Activated CD8-positive, alpha-beta memory T cell treated with anti-CD3 and anti-CD28 coated beads, Interleukin-2, amount 50 U/mL, for 1 hour (primary cell): ENCODE data around the gene AIFM3.
"Not testable (repeated sequence)": the region's sequence is repeated elsewhere in the genome, so short reads cannot be mapped to it uniquely, and the experiment has no call there.

ENCODE experiments used
- DNase-seq: peaks from one replicate; pipeline ENCODE4 v3.0.0-alpha.2; 2020; ENCODE audit errors: extremely low read depth

The AIFM3 gene

DNA sequence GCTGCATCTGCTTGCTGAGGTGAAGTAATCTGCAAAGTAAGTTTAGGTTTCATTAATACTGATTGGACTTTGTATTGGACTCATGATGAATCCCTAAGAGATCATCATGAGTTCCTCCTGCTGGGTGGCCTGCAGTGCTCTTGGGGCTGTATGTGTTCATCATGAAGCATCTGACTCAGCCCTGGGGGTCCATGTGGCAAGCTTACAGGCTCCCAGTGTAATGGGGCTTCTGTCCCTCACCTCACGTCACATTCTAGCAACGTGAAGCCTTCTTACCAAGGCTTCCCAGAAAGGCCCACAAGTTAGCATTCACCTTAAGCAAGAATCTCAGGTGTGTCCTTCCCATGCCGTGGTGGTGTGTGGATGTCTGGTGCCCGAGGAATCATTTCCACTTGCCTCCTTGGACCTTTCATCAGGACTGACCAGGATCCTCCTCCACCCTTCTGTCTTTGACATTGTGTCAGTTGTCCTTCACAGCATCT lies 26.1 kb upstream of the AIFM3 start:
- DNase-seq = no peak

DNA sequence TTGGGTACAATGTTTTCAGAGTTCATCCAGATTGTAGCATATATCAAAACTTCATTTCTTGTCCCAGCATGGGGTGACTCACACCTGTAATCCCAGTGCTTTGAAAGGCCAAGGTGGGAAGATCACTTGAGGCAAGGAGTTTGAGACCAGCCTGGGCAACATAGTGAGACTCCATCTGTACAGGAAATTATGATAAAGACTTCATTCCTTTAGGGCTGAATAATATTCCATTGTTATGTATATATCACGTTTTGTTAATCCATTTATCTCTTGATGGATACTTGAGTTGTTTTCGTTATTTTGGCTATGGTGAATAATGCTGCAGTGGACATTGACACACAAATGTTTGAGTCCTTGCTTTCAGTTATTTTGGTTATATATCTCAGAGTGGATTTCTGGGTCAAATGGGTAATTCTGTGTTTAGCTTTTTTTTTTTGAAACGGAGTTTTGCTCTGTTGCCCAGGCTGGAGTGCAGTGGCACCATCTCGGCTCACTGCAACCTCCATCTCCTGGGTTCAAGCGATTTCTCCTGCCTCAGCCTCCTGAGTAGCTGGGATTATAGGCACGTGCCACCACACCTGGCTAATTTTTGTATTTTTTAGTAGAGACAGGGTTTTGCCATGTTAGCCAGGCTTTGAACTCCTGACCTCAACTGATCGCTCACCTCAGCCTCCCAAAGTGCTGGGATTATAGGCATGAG lies 24.7 kb upstream of the AIFM3 start:
- not testable (repeated sequence) for DNase-seq

DNA sequence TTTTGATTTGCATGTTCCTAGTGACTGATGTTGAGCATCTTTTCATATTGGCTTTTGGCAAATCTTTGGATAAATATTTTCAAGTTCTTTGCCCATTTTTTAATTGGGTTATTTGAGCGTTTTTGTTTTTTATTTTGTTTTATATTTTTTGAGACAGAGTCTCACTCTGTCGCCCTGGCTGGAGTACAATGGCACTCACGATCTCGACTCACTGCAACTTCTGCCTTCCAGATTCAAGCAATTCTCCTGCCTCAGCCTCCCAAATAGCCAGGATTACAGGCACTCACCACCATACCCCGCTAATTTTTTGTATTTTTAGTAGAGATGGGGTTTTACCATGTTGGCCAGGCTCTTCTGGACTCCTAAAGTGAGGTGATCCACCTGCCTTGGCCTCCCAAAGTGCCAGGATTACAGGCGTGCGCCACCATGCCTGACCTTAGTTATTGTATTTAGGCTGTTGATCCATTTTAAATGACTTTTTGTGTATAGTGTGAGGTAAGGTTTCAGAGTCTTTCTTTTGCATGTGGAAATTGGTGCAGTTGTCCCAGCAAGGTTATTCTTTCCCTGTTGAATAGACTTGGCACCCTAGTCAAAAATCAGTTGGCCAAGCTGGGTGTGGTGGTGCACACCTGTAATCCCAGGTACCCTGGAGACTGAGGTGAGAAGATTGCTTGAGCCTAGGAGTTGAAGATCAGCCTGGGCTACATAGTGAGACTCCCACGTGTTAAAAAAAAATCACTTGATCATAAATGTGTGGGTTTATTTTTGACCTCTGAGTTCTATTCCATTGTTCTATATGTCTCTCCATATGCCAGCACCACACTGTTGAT lies 23.7 kb upstream of the AIFM3 start:
- DNase-seq = no peak

DNA sequence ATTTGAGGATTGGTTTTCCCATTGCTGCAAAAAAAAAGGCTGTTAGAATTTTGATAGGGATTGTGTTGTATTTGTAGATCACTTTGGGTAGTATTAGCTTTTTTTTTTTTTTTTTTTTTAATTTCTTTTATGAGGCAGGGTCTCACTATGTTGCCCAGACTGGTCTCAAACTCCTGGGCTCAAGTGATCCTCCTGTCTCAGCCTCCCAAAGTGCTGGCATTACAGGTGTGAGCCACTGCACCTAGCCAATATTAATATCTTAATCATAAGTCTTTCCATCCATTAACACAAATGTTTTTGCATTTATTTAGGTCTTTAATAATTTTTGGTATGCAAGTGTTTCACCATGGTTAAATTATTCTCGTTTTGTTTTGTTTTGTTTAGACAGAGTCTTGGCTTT lies 23.0 kb upstream of the AIFM3 start:
- no peak for DNase-seq

DNA sequence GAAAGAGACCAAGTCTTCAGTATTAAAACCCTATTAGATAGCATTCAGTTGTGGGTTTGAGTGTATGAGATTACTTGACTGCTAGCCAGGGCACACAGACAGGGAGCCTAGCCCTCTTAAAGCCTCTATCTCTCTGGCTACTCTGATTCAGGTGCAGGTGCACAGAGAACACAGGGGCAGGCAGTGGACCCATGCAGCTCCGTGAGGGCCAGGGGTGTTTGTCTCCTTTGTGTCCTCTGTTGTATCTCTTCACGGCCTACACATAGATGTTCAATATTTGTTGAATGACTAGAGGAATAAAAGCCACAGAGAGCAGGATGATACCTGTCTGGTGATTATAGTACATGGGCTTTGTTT lies 21.5 kb upstream of the AIFM3 start:
- no peak for DNase-seq

DNA sequence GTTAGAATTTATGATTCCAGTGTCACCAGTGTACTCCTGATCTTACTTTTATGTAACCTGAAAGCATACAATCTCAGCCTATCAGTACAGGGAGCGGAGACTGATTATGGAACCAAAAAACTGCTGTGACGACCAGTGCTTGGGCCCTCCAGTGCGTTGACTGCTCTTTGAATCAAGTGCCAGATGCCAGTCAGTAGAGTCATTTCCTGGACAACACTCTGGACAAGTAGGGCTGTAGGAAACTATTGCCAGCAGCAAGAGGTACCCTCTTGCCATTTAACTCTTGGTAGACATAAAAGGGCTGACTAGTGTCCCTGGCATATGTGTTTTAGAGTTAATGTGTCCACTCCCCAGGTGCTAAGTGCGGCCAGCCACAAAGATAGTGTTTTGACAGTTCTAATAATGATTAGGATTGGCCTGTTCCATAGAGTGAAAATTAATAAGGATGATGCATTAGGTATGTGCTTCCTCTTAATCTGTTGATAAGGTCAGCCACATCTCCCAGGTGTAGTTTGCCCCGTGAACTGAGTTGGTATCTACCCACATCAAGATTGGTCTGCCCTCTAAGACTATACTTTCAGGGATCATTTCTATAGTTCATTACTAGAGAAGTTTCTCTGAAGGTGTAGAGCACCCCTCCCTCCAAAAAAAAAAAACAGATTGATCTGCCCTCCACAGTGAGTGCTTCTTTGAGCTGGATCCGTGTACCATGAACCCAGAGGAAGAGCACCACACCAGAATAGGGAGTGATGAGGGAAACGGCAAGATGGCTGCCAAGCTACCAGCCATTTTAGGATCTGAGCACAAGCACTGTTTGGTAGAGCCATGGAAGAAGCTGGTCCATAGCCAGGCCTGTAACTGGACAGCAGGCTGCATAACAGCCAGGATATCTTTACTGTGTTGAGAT lies 20.7 kb upstream of the AIFM3 start:
- DNase-seq = no peak

DNA sequence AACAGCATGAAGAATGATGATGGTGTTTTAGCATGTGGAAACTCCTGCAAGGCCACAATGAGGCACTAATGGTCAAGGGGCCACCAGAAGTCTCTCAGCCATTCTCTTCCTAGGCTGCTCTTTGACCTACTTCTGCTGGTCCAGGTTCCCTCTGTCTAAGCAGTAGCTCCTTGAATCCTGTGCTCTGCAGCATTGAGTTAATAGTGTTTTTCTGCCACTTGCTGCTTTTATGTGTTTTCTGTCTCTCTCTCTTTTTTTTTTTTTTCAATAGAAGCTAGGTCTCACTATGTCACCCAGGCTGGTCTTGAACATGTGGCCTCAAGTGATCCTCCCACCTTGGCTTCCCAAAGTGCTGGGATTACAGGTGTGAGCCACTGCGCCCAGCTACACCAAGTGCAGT lies 20.1 kb upstream of the AIFM3 start:
- no peak for DNase-seq

DNA sequence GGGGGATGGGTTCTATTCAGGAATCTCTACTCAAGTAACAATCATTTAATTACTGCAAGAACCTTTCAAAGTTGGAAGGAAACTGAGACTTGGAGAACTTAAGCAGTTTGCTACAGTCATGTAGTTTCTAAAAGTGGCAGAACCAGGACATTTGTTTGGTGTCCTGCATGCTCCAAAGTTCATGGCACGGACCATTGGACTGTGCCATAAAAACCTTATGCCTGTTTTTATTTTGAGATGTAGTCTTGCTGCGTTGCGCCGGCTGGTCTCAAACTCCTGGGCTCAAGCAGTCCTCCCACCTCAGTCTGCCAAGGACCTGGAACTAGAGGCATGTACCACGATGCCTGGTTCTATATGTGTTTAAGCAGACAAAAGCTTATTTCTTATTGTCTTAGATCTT lies 18.6 kb upstream of the AIFM3 start:
- DNase-seq = no peak

DNA sequence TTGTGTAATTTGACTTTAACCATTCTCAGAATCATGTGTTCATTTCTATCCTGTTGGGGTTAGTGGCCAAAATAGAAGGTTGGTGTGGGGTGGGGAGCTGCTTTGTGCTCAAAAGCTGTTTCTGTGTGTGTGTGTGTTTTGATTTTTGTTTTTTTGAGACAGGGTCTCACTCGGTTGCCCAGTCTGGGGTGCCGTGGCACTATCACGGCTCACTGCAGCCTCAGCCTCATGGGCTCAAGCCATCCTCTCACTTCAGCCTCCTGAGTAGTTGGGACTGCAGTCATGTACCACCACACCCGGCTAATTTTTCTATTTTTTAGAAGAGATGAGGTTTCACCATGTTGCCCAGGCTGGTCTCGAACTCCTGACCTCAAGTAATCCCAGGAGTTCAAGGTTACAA lies 18.1 kb upstream of the AIFM3 start:
- DNase-seq = no peak

DNA sequence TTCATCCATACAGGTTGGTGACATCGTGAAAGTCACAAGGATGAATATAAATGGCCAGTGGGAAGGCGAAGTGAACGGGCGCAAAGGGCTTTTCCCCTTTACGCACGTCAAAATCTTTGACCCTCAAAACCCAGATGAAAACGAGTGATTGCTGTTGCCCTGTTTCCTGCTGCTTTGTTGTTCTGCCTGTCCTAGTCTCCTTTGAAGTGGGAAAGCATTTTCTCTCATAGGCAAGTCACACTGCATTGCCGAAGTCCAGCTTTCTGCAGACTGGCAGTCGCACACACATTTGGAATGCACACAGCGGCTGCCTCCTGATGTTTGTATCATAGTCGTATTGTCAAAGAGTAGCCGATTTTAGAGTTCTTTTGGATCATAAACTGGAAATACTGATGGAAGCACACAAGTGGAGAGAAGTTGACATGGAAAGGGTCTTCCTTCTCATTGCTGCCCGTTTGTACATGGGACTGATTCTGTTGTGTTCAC lies 17.3 kb upstream of the AIFM3 start:
- DNase-seq = no peak

DNA sequence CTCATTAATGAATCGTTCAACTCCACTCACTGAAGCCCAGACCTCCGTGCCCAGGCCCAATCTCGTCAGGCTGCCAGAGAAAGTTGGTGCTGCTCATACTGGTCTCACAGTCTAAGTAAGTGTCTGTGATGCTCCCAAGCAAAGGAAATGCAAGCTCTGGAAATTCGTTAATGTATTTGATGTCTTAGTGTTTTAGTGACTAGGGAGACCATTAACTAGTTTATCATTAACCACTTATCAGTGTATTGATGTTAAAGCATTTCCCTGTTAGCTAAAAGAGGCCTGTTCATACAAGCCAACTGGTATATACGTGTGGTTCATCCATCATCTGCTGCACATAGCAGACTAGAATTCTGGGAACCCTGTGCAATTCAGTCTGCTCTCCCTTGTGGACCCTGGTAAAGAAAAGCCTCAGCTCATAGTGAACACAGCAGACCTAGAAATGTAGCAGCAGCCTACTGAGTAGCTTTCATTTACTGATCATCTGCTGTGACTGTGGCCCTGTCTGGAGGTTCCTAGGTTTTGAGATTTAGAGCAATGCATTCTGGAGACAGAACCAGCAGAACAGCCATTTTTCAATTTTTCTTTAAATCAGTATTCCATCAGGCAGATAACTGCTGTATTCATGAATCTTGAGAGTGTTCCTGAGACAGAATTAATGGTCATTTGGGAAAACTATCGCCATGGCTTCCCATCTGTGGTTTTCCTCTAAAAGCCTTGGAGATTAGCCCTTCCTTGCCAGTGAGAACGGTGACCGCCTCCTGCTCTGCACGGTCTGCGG lies 15.7 kb upstream of the AIFM3 start:
- DNase-seq = no peak

DNA sequence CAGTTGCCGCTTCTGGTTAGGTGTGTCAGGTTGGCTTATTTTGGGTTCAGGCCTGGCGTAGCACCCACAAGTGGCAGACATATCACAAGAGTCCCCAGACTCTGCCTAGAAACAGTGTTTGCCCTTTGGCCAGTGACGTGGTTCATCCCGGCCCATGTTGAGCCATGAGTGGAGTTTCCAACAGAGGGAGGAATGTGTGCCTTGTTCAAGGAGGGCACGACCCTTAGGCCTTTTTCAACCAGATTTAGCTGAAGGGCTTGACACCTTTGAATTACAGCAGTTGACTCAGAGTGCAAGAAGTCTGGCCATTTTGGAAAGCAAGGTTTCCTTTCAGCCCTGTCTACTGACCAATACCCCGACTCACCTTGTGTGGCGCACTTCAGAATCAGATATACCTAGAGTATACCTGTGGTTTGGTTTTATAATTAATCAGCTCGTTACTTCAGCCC lies 15.1 kb upstream of the AIFM3 start:
- no peak for DNase-seq

DNA sequence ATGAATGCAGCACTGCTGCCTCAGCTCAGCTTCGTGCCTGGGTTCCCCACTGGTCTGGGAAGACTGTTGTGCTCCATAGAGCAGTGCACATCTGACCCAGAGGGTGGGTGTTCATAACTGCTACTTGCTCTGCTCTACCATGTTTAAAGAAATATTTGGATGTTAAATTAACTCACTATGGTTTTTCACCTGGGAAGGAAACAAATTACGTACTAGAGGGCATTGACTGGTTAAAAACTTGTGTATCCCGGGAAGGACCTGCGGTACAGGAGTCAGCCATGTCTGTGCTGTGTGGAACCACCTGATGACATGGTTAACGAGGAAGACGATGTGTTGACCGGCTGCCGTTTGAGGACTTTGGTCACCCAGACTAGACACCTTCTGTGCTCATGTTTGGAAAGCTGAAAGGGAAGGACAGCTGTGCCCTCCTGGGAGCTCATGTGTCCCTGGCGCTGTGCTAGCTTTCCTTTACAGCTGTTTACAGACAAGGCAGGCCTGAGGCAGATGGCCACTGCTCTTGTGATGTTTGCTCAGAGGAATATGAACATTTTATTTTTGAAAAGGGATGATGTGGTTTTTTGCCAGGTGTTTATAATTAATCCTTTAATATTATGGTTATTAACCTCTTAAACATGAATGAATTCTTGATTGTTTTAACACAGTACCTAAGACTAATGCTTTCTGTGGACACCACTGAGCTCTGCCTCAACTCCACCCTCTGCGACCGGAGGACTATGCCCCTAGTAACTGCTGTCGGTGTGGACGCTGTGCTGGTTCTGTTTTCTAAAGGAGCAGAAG lies 14.3 kb upstream of the AIFM3 start:
- no peak for DNase-seq

DNA sequence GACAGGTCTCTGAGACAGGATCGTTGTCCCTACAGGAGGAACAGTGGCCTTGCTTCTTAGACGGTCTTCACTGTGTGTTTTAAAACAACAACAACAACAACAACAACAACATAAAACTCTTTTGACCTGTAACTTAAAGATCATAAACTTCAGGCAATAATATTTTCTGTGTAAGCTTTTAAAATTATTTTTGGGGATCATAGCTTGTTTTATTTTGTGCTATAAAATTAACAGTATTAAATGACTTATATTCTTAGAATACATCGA lies 13.8 kb upstream of the AIFM3 start:
- DNase-seq = no peak

DNA sequence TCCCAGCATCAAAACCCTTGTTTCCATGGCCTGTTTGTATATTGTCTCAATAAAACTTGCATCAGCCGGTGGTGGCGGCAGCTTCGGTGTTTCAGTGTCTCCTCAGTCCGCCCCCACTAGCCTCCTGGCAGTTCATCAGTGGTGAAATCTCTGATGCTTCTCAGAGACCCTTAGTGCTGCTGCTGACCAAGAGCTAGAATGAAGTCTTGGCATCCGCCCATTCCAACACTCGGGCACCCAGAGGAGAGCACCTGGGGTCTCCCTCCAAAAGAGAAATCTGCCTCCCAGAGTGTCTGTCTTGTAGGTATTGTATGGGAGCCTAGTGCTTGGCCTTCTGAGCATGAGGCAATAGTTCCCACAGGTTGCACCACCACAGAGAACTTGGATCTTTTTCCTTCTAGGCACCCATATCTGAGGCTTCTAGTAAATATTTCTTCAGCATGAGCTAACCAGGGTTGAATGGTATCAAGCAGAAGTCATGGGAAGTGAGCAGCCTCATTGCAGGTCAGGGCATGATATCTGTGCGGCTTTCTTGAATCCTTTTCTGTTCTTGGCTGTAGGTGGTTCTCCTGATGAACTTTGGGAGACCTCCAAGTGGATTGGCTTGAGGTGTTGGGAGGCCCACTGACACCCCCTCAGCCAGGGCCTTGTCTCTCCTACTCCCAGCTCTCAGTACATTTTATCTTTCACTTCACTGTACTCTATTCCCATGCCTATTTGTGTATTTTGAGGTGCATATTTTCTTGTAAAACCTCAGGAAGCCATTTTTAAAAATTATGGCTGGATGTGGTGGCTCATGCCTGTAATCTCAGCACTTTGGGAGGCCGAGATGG lies 13.2 kb upstream of the AIFM3 start:
- DNase-seq = no peak

DNA sequence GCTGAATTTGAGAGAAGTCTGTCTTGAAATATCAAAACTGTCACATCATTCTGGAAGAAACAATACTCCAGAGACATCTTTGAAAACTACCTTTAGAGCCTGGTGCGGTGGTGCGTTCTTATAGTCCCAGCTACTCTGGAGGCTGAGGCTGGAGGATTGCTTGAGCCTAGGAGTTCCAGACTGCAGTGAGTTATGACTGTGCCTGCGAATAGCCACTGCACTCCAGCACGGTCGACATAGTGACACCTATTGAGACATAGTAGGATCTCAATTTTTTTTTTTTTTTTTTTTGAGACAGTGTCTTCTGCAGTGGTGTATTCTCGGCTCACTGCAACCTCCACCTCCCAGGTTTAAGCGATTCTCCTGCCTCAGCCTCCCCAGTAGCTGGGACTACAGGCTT lies 11.5 kb upstream of the AIFM3 start:
- DNase-seq = no peak

DNA sequence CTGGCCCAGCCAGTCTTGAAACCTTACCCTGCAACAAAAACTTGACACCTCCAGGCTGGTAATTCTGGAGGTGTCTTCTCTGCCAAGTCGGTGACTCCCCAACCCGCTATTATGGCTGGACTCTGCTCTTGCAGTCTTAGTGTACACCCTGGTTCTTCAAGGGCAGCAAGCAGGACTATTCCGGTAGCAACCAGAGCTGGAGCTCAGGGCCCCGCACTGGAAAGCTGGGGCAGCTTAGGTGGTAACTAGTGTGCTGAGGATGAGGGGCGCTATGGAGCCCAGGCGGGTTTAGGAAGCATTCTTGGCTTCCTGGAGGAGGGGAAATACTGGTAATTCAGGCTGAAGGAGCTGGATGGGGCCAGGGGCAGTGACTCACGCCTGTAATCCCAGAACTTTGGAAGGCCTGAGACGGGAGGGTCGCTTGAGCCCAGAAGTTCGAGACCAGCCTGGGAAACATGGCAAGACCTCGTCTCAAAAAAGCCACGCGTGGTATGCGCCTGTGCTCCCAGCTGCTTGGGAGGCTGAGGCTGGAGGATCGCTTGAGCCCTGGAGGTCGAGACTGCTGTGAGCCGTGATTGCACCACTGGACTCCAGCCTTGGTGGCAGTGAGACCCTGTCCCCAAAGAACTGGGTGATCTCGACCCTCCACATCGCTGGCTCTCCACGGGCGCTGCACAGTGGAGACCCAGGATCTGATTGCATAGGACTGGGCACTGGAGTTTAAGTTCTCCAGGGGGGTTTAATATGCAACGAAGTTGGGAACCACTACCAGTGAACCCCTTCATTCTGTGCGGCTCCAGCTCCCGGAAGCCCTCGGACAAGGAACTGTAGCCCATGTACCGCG lies 10.6 kb upstream of the AIFM3 start:
- DNase-seq = no peak

DNA sequence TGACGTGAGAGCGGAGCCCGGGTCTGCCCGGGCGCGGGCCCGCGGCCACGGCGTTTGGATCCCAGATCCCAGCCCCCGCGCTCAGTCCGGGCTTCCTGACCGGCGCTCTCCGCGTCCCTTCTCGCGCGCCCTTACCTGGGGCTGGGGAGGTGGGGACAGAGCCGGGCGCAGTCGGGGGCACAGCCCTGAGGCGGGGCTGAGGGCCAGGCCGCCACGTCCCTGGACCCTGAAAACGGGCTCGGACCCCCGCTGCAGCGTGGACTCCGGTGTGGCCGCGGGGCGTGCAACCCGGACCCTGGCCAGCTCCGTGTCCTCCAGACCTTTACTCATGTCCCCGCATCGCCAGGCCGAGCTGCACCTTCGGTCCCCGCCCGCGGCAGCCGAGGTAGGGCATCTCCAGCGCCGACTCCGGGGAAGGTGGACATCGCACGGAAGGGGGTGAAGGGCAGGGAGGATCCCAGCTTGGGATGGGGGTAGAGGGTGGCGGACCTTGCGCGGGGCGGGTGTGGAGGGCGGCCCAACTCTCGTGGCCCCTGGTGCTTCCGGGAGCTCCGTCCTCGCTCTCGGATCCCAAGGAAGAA lies 9.9 kb upstream of the AIFM3 start:
- DNase-seq = no peak
